Measurements from ENCODE around the gene GJA4.

GJA4 gene

DNA sequence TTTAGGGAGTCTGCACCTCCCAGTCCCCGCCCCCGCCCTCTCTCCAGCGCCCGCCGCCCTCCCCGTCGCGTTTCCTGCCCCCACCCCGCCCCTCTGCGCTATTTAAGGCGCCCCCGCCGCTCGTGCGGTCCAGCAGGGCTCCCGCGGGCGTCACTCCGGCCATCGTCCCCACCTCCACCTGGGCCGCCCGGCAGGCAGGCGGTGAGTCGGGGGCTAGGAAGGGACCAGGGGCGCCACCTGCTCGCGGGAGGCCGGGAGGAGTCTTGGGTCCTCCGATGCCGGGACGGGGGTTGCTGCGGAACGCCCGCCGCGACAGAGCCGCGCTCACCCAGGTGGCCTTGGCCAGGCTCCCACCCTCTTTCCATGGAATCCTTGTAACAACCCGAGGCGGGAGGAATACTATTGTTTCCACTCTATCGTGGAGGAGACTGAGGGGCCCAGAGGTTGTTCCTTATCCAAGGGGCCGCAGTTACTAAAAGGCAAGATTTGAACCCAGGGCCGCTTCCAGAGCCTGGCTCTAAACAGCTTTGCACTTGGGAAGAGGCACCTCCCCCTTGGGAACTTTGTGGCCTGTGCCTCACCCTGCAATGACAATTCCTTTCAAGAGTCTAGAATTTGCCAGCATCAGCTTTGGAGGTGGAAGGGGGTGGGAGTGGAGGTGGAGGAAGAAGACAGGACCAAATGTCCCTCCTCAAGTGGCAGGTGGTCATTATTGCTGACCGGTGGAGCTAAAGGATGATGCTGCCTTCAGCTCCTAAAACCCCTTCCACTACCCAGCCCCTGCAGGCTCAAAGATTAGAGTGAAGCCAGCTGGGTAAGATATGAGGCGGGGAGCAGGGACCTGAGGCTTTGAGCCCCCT is at the start of gene GJA4:
Gene GJA4, plus strand, starts transcription at position 132 of the 860 bp plus-strand sequence. CDS start 1,215 bp downstream, outside the sequence.
- DNase-seq (ENCODE audit: low read depth), result no peak

DNA sequence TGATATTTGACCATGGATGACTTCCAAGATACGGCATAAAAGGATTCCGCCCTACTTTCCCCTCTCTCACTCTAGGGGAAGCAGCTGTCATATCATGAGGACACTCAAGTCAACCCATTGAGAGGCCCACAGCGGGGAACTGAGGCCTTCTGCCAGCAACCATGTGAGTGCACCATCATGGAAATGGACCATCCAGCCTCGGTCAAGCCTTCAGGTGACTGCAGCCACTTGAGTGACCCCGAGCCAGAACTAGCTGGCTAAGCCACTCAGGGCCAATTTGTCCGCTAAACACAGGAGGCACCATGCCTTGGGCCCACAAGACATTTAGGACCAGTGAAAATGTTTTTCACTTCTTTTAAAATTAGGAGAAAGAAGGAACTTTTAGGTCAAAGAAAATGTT is 49.0 kb upstream of the GJA4 start:
- DNase-seq (ENCODE audit: low read depth), result no peak

DNA sequence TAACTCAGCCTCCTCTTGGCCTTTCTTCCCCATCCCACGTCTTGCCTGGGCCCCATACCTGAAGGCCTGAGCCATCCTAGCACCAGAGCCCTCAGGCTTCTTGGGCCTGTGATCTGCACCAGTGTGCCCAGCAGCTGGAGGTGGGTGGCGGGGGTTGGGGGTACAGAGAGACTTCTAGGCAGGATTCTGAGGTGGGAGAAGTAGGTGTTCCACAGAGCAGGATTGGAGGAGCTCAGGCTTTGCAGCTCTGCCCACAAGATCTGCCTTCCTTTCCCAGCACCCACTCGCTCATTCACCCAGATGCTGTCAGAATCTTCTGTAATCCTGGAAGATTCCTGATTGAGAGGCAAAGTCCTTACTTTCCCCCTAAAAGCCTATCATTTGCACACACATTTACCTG is 47.9 kb upstream of the GJA4 start:
- no peak for DNase-seq (ENCODE audit: low read depth)

DNA sequence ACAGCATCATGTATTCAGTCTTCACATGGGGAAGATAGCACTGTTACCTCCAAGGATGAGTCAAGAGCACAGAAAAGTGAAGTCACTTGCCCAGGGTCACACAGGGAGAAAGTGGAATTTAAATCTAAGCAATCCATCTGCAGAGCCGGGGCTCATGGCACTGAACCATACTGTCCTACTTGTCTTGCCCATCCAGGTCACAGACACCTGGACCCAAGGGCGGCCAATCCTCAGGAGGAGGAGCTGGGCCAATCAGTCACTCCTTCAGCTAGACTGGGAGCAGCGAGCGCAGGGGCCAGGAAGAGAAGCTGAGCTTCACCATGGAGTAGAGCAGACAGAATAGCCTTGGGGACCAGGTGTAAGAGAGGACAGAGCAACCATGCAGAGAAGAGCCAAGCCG is 47.1 kb upstream of the GJA4 start:
- no peak for DNase-seq (ENCODE audit: low read depth)

DNA sequence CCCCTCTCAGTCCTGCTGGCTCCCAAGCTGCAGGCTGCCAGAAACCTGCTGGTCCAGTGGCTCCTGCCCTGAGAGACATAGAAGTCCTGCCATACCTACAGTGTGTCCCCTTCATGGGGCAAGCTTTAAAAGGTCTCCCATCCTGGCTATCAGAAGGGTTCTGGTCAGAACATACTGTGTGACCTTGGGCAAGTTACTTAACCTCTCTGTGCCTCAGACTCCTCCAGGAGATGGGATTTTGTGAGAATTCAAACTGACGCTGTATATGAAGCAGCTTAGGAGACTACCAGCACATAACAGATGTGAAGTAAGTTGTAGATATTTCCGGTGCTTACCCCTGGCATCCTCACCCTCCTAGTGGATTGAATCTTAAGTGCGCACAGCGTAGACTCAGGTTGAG is 46.7 kb upstream of the GJA4 start:
- no peak for DNase-seq (ENCODE audit: low read depth)

DNA sequence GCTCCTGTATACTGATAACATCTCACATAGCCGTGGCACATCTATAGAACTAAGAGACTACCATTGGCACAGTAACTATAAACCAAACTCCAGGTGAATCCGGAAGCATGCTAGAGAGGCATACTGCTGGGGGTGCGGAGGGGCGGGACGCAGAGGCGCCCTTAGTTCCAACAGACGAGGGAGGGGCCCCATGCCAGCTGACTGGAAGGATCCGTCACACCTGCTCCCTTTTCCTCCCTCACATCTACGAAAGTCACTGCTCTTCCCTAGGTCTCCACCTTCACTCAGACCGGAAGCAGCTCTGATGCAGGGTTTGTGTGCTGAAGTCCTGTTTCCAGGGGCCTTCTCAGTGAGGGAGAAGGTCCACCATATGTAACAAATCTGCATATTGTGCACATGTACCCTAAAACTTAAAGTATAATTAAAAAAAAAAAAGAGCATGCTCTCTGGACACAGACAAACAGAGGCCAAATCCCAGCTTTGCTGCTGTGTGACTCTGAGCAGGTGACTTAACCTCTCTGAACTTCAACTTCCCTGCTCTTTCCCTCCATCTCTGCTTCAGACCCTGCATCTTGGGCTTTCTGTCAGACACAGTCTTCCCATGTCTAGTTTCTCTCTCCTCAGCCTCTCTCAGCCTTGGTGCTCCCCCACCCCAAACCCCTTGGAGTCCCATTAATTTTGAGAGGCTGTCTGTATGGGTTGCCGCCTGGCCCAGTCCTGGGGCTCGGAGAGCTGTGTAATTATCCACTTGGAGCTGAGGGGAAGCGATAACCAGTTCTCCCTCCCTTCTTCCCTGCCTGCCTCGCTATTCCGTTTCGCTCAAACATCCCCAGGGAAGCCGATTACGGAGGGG is 45.8 kb upstream of the GJA4 start:
- DNase-seq (ENCODE audit: low read depth), result no peak

GRCh38 chr1:34747638-34747941 is 45.2 kb upstream of the GJA4 start:
- no peak for DNase-seq (ENCODE audit: low read depth)

DNA sequence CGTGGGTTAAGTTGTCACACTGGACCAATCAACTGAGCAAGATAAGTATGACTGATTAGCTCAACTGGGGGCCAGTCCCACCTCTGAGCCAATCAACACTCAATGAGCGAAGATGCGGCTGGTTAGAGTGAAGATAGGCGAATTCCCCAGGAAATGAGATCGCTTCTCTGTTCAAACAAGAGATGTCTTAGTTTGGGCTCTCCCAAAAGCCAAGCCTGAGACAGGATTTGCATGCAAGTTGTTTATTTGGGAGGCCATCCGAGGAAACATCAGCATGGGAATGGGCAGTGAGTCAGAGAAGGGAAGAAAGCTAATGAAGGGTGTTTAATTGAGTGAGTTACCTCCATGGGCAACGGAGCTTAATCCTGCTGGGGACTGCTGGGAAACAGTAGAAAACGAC is 42.8 kb upstream of the GJA4 start:
- DNase-seq (ENCODE audit: low read depth), result no peak

- DNase-seq (ENCODE audit: low read depth), result no peak
Measured at GRCh38 chr1:34750610-34751009, 42.2 kb upstream of the GJA4 start.

- no peak for DNase-seq (ENCODE audit: low read depth)
Measured at GRCh38 chr1:34753163-34753562, 39.6 kb upstream of the GJA4 start.

DNA sequence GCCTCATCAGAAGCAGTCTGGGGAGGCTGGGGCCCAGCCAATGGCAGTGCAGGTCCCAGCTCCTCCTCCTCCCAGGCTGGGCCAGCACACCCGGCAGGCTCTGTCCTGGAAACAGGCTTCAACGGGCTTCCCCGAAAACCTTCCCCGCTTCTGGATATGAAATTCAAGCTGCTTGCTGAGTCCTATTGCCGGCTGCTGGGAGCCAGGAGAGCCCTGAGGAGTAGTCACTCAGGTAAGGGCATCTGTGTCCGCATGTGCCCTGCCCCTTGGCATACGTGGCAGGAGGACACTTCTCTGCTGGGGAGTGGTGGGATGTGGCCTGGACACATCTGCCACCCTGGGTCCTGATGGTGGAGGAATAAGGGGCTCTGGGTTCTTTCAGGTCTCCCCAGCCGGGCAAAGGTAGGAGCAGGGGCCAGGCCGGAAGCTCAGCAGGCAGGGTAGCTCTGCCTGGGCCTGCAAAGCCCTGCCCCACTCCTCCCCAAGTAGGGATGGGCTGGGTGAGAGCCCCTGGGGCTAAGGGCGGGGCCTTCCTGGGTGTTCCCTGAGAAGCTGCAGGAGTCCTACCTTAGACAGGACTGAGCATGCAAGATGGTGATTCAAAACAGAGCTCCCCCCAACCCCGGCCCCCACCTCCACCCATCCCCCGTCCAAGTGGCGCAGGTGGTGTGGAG is 37.7 kb upstream of the GJA4 start, which contains the start of gene GJB5:
Gene GJB5, plus strand, starts transcription at position 84 of the 674 bp plus-strand sequence. CDS start 2,284 bp downstream, outside the sequence.
- no peak for DNase-seq (ENCODE audit: low read depth)

- no peak for DNase-seq (ENCODE audit: low read depth)
Measured at GRCh38 chr1:34755961-34756360, 36.8 kb upstream of the GJA4 start.

DNA sequence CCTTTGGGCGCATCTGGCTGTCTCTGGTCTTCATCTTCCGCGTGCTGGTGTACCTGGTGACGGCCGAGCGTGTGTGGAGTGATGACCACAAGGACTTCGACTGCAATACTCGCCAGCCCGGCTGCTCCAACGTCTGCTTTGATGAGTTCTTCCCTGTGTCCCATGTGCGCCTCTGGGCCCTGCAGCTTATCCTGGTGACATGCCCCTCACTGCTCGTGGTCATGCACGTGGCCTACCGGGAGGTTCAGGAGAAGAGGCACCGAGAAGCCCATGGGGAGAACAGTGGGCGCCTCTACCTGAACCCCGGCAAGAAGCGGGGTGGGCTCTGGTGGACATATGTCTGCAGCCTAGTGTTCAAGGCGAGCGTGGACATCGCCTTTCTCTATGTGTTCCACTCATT is 35.4 kb upstream of the GJA4 start:
- no peak for DNase-seq (ENCODE audit: low read depth)

- DNase-seq (ENCODE audit: low read depth), result no peak
Measured at GRCh38 chr1:34758751-34759150, 34.0 kb upstream of the GJA4 start.

- DNase-seq (ENCODE audit: low read depth), result no peak
Measured at GRCh38 chr1:34759503-34760357, 33.1 kb upstream of the GJA4 start, which contains the start of gene GJB4. GJB4 (plus strand) TSS chr1:34759740; CDS start chr1:34761255, 1,515 bp downstream.

- no peak for DNase-seq (ENCODE audit: low read depth)
Measured at GRCh38 chr1:34761176-34761761, 31.5 kb upstream of the GJA4 start.

DNA sequence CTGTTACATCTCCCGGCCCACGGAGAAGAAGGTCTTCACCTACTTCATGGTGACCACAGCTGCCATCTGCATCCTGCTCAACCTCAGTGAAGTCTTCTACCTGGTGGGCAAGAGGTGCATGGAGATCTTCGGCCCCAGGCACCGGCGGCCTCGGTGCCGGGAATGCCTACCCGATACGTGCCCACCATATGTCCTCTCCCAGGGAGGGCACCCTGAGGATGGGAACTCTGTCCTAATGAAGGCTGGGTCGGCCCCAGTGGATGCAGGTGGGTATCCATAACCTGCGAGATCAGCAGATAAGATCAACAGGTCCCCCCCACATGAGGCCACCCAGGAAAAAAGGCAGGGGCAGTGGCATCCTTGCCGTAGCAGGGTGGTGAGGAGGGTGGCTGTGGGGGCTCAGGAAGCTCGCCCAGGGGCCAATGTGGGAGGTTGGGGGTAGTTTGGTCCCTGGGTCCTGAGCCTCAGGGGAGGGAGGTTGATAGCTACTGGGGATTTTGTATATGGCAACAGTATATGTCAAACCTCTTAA is 31.0 kb upstream of the GJA4 start:
- DNase-seq (ENCODE audit: low read depth), result no peak

DNA sequence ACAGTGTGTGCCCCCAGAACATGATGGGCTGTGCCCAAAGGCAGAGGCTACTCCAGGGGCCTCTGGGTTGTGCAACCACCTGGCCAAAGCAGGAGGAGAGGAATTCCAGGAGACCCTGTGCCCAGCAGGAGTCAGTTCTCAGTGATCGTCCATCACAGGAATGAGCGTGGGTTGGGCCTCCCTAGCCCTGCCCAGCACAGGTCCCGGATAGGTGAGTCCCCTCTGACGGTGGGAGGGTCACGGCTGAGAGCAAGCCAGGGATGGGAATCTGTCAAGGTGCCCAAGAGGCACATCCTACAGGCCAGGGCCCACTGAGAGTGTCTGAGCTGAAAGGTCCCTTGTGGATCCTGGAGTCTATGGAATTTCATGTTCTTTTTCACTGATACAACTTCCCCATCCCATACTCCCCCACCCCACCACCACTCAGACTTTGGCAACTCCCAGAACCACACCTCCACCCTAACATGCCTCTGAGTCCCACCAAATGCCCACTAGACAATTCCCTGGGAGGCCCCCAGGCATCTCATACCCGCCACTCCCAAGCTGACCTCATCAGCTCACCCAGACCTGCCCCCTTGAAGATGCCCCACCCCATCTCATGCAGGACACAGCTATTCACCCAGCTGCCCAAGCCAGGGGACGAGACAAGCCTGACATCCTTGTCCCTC is 30.2 kb upstream of the GJA4 start:
- no peak for DNase-seq (ENCODE audit: low read depth)

DNA sequence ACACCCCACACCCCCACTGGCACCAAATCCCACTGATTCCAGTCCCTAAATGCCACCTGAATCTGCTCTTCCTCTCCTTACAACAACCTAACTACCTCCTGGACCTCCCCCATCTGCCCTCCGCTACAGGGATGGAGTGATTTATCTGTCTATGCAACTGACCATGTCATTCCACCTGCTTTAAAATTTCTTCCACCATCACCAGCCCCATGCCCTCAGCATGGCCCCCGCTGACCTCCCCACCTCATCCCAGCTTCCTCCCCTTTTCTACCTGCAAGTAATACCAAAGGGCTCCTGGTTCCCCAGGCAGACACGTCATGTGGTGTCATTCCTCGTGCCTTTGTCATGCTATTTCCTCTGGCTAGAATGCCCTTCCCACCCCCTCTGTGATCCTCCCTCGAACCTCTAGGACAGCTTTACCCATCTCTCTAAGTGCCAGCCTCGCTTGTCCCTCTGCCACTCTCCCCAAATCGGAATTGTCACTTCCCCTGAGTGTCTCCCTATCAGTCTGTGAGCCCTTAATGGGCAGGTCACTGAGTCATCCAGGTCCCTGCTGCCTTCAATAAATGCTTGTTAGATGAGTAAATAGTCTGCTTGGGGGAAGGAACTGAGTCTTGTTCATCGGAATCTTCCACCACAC is 29.5 kb upstream of the GJA4 start:
- no peak for DNase-seq (ENCODE audit: low read depth)

GRCh38 chr1:34768856-34769255 is 23.9 kb upstream of the GJA4 start:
- DNase-seq (ENCODE audit: low read depth), result no peak
